ENCODE results near the gene COP1. TPM values are rescaled to one million over a fixed set of nuclear protein-coding genes. Genes with fewer than 3 reads are reported as not detected.

COP1 gene
- total RNA-seq, 1 experiment from 2014 or later: 33.1 TPM

GRCh38 chr1:176195547-176195946 is 11.5 kb downstream of the COP1 start (continued):
- TF ChIP-seq CTCF (IDR thresholded peaks at IDR 0.05 in 2 of 3, conservative IDR thresholded peaks at IDR 0.05 in 1 of 3; ENCODE audit: borderline replicate concordance in 1 of 3, insufficient read depth in 1 of 3, low read depth in 2 of 3, low read length in 2 of 3): no peak
- no peak for TF ChIP-seq ZBTB33 (IDR thresholded peaks at IDR 0.05; ENCODE audit: extremely low read depth, insufficient replicate concordance, low read length)
- TF ChIP-seq YY1 (IDR thresholded peaks at IDR 0.05; ENCODE audit: extremely low read depth, insufficient replicate concordance, low read depth, low read length): no peak
- TF ChIP-seq CEBPB (IDR thresholded peaks at IDR 0.05; ENCODE audit: low read depth): no peak
- TF ChIP-seq POLR2AphosphoS5 (IDR thresholded peaks at IDR 0.05; ENCODE audit: low read depth, low read length): no peak
- no peak for TF ChIP-seq FOSL1 (IDR thresholded peaks at IDR 0.05; ENCODE audit: low read depth)
- no peak for TF ChIP-seq JUND (IDR thresholded peaks at IDR 0.05)
- TF ChIP-seq ATF3 (IDR thresholded peaks at IDR 0.05): no peak

GRCh38 chr1:176193663-176194062 is 13.4 kb downstream of the COP1 start:
- ChIA-PET CTCF (no interaction called here), RAD21 (ENCODE audit: low non-redundant PET in 1 of 2, low total read pairs in 2 of 2, uncharacterized antibody in 2 of 2, unreplicated experiment in 2 of 2) (no interaction called here), POLR2A (no interaction called here)
- no peak overlapping the region for H2AFZ ChIP-seq (ENCODE audit: low read depth, low read length, poor library complexity, severe bottlenecking)
- no peak overlapping the region for H3K27ac ChIP-seq (ENCODE audit: low read depth, low read length)
- H3K4me2 ChIP-seq (ENCODE audit: low read length): no peak overlapping the region
- TF ChIP-seq ELF1 (IDR thresholded peaks at IDR 0.05; ENCODE audit: borderline replicate concordance, low read depth) (no peak), ZNF274 (IDR thresholded peaks at IDR 0.05; ENCODE audit: low read depth, low read length) (no peak), YY1 (IDR thresholded peaks at IDR 0.05; ENCODE audit: extremely low read depth, insufficient replicate concordance, low read depth, low read length) (no peak), SIN3A (IDR thresholded peaks at IDR 0.05; ENCODE audit: low read depth) (no peak), EGR1 (IDR thresholded peaks at IDR 0.05; ENCODE audit: low read depth) (no peak), SP1 (IDR thresholded peaks at IDR 0.05; ENCODE audit: low read depth) (no peak), ZFX (IDR thresholded peaks at IDR 0.05) (no peak), ATF3 (IDR thresholded peaks at IDR 0.05) (no peak), EZH2phosphoT487 (IDR thresholded peaks at IDR 0.05; ENCODE audit: borderline replicate concordance) (no peak), ZBTB33 (IDR thresholded peaks at IDR 0.05; ENCODE audit: extremely low read depth, insufficient replicate concordance, low read length) (no peak), POLR2A (IDR thresholded peaks at IDR 0.05; ENCODE audit: borderline replicate concordance, extremely low read depth, insufficient read depth, insufficient read length) (no peak), RAD21 (IDR thresholded peaks at IDR 0.05; ENCODE audit: low read depth) (no peak), EZH2 (IDR thresholded peaks at IDR 0.05) (no peak), MAX (IDR thresholded peaks at IDR 0.05) (no peak)
- H3K27me3 ChIP-seq (ENCODE audit: insufficient read depth, low read length): no peaks in the 10 kb centered on the region
- H3K9ac ChIP-seq (ENCODE audit: low read length): no peak overlapping the region
- no peaks in the 10 kb centered on the region for H3K36me3 ChIP-seq (ENCODE audit: control insufficient read depth in 1 of 2, insufficient read depth in 2 of 2, low read length in 2 of 2)
- H3K4me1 ChIP-seq (ENCODE audit: control insufficient read depth in 1 of 2, insufficient read depth in 2 of 2, low read length in 2 of 2): no peaks in the 10 kb centered on the region
- intact Hi-C loops (cut with micrococcal nuclease): no loop called here
- H3K9me3 ChIP-seq (ENCODE audit: control insufficient read depth in 1 of 2, insufficient read depth in 1 of 2, low read depth in 1 of 2, low read length in 2 of 2): no peaks in the 10 kb centered on the region
- peaks cover 100% of the 10 kb centered on the region for H3K79me2 ChIP-seq (ENCODE audit: insufficient read depth, low read length)
- no TSS peak for BruUV-seq (replicated peaks)
- H4K20me1 ChIP-seq (ENCODE audit: insufficient read depth): peaks cover 15% of the 10 kb centered on the region; the same call in 1 of the 2 replicates
- H3K9me2 ChIP-seq (ENCODE audit: insufficient read depth): no peaks in the 10 kb centered on the region
- ATAC-seq: no peak
- DNase-seq (ENCODE audit: low read depth, low spot score): no peak
- no peak overlapping the region for H3K4me3 ChIP-seq (replicated peaks in 1 of 2; ENCODE audit: low read depth in 1 of 2, low read length in 2 of 2)

Measured in HCT116 (cell line).